GM21825 (cell line): ENCODE data around the gene FA2H.
"Not testable (repeated sequence)": the region's sequence is repeated elsewhere in the genome, so short reads cannot be mapped to it uniquely, and the experiment has no call there.

Source experiments
- ATAC-seq: cut with Tn5 transposase; IDR thresholded peaks from one replicate; pipeline ENCODE4 v1.9.1; 2021; ENCODE audit warnings: mild to moderate bottlenecking, moderate library complexity; ENCODE audit not compliant: unreplicated experiment

Gene FA2H

DNA sequence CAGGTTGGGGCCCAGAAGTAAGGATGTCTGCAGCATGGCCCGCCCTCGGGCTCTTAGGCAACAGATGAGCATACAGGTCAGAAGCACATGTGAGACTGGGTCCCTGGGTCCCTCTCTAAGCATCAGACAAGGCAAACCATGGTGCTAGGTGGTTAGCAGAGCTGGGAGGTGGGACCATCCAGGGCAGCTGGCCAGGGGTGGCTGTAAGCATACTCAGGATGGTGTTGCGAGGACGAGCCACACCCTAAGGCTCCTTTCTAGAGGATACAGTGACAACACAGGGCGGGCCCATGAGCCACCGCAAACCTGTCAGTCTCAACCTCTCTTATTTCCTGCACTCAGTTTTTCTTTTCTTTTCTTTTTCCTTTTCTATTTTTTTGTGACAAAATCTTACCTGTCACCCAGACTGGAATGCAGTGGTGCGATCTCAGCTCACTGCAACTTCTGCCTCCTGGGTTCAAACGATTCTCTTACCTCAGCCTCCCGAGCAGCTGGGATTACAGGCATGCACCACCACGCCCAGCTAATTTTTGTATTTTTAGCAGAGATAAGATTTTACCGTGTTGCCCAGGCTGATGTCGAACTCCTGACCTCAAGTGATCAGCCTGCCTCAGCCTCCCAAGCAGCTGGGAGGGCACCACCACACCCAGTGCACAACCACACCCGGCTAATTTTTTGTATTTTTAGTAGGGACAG is 3.6 kb downstream of the FA2H start:
- ATAC-seq, result no peak

DNA sequence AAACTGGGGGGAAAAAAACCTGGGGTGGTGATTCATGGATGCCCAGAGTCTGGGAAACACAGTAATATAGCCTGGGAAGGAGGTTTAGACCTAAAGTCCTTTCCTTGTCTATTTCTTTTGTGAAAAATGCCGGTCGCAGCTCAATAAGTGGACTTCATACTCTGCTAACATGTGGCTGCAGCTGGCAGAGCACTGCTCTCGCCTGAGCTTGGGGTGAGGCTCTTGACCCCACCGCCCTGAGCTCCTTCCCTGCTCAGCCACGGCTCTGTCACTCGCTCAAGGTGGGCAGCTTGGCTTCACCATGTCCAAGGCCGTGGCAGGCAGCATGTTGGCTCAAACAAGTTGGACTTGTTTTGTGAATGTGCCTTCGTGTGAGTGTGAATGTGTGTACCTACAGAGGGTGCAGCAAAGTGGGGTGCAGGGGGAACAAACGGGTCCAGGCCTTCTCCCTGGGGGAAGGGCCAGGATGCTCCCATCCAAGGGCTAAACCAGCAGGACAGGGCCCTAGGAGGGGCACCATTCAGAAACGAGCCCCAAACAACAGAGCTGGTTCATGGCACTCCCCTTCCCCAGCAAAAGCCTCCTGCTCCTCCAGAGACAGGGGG is 4.9 kb downstream of the FA2H start:
- no peak for ATAC-seq

DNA sequence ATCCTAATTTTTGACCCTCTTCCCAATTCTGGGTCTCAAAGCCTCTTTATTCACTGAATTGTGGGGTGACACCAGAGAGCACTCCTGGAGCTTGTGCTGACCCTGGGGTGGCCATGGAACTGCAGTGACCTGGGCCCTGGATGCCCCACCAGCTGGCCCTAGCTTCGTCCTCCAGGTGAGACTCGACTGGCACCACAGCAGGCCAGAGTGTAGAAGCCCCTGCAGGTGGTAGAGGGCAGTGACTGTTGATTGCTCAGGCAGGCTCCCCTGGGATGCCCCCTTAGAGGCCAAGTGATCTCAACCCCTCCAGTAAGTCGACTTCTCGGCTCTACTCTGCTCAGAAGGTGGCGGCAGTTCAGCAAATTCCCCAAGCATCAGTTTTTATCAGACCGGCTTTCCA is 6.4 kb downstream of the FA2H start:
- ATAC-seq, result no peak

DNA sequence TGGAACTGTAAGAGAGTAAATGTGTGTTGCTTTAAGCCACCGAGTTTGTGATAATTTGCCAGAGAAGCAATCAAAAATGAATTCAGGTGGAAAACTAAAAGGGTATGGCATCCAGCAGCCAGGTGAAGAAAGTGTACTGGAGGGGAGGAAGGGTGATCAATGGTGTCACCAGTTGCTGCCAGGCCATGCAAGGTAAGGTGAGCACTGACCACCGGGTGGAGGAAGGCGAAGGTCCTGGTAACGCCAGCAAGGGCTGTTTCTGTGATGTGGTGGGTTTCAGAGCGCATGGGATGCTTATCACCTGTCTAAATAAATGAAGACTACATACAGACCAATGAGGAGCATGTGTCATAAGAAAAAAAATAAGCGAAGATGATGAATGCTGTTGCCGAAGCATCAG is 6.9 kb downstream of the FA2H start:
- ATAC-seq, result no peak

DNA sequence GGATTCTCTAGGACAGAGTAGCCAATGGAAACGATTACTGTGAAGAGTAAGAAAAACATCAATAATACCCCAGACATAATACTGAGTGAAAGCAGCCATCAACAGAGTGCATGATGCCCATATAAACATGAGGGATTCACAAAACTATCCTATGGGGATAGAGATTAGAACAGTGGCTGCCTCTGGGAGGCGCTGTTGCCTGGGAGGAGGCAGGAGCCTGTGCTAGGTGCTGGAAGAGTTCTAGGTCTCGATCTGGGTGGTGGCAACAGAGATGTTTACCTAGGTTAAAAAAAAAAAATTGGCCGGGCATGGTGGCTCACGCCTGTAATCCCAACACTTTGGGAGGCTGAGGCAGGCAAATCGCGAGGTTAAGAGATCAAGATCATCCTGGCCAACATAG is 7.9 kb downstream of the FA2H start:
- no peak for ATAC-seq

DNA sequence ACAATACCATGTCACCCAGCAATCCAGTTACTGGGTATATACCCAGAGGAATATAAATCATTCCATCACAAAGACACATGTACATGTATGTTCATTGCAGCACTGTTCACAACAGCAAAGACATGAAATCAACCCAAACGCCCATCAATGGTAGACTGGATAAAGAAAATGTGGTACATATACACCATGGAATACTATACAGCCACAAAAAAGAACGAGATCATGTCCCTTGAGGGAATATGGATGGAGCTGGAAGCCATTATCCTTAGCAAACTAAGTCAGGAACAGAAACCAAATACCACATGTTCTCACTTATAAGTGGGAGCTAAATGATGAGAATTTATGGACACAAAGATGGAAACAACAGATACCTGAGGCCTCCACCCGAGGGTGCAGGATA is 10.4 kb downstream of the FA2H start:
- ATAC-seq, result not testable (repeated sequence)

DNA sequence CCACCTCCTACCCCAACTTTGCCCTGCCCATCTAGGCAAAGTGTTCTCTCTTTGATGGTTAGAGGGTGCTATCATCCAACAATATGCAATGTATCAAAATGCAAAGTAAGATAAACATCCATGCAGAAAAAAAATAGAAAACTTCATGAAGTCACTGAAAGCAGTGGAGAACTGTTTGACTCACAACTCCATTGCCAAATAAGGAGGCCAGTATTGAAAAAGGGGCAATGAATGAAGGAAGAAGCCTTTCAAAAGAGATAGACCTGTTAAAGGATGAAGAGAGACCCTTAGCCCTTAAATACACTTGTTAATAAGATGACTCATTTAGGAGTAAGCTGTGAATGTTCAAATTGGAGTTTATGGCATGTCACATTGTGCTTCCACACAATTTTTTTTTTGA is 13.0 kb downstream of the FA2H start:
- no peak for ATAC-seq

DNA sequence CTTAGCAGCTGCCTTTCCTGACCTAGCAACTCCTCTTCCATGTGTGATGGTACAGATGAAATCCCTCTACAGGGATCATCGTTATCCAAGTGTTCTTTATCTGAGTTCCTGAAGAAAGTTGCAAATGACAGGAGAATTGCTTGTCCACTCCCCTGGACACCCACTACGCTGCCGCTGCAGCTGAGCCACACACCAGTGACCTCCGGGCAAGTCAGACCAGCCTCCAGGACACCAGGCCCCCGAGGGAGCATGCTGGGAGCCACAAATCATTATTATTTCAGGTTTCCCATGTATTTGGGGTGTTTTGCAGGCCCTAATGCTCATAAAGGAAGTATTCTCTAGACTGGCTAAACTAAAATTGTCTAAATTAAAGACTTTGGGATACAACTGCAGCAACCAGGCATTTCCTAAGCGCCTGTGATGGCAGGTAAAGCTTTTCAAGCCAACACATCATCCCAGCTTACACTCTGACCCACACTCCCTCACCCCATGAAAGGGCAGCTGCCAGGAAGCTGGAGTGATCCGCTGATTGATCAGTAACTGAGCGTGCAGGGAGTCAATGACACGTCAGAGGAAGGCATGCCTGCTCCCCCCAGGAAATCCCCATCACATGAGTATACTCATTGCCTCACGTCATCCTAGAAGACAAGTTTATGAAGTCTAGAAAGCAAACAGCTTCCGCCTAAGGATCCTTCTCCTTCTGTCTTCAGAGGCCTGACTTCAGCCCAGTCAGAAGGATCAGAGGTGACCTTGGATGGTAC is 14.4 kb downstream of the FA2H start:
- ATAC-seq, result no peak

DNA sequence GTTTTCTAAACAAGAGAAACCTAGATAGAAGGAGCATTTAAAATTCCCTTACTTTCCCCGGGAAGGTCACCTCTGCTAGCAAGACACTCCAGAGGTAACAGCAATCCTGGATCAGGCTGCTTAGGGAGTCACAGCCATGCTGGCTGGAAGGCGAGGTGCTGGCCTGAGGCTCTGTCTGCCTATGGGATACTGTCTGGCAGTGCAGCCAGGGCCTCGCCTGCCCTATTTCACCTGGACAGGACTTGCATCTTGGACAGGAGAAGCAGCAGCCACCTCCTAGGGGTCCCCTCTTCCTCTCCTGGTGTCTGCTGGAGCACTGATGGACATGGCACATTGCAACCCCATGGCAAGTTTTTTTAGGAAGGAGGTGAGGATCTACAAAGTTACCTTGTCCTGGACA is 15.1 kb downstream of the FA2H start:
- no peak for ATAC-seq

DNA sequence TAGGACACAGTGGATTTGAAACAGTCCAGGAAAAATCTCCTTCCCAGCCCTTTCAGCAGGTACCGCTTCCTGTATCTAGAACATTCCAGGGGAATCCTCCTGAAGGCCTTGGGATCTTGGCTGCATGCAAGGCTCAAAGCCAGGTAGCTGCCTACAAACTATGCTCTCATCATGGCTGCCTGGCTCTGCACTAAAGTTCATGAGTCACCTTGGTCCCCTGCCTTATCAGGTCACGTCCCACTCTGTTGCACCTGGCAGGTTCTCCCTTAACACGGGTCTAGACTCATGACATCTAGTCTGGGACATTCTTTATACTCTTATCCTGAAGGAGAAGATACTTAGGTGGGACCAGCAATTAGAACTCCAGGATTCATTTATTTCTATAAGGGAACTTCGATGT is 15.8 kb downstream of the FA2H start:
- no peak for ATAC-seq

DNA sequence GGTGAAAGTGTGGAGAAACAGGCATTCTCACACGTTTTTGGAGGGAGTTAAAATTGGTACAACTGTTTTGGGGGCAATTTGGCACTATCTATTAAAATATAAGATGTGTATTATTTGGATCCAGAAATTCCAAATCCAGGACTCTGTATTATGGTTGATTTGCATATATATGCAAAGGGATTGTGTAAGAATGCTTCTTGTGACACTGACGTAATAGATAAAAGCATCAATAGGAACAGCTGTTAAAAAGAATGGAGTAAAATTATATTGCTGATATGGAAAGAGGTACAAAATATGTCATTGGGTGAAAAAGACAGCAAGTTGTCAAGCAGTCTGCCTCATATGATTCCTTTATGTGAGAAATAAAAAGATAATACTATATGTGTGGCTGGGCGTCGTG is 17.3 kb downstream of the FA2H start:
- no peak for ATAC-seq

DNA sequence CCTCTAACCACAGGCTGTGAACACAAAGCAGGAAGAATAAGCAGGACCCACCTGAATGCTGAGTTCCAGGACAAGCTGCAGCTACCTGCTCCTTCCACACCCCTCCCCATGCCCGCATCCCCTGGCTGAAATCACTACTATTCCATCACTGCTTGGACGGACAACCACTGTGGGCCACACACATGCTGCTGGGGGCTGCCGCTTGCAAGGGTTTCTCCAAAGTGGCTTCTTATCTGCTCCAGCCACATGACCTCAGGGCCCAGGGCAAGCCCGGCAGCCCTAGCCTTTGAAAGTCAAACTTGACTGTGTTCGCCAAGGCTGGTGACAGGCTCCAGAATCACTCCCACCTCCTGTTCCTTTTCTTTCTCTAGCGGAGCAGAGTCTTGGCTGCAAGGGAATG is 18.4 kb downstream of the FA2H start:
- no peak for ATAC-seq

DNA sequence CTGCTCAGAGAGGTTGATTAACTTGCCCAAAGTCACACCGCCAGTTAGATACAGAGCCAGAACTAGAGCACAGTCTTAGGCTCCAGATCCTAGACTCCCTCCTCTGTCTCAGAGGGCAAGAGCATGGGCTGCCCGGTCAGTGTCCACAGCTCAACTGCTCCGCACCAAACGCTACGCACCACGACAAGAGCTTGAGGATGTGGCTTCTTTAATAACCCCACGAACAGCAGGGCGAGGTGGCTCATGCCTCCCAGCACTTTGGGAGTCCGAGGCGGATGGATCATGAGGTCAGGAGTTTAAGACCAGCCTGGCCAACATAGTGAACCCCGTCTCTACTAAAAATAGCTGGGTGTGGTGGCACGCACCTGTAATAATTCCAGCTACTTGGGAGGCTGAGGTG is 21.4 kb downstream of the FA2H start:
- ATAC-seq, result no peak

DNA sequence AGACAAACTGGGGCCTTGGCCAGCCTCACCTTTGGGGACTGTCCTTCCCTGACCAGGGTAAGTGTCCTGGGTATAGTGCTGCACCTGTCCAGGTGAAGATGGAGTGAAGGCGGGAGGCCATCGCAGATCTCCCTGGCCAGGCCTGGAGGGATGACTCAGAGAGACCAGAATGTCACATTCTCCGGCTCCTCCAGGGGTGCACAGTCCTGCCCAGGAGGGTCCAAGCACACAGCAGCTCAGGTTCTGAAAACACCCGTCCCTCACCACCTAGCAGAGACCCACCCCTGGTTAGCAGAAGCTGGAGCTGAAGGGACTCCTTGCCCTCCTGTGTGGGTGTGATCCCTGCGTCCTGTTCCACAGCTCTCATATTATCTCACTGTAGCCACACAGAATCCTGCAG is 21.9 kb downstream of the FA2H start:
- no peak for ATAC-seq

DNA sequence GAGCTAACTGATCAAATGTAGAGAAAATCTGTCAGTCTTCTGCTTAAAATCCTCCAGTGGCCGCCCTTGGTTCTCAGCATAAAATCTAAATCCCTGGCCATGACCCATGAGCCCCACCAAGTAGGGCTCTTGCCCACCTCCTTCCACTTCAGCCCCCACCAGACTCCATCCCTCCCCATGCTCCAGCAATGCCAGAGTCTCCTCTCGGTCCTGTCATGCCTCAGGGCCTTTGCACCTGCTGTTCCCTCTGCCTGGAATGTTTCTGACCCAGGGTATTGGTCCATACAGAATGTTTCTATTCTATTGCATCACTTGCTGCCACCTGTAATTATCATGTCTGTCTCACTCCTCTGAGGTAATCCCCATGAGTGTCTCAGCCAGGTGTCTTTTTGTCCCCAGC is 22.4 kb downstream of the FA2H start:
- ATAC-seq, result no peak

DNA sequence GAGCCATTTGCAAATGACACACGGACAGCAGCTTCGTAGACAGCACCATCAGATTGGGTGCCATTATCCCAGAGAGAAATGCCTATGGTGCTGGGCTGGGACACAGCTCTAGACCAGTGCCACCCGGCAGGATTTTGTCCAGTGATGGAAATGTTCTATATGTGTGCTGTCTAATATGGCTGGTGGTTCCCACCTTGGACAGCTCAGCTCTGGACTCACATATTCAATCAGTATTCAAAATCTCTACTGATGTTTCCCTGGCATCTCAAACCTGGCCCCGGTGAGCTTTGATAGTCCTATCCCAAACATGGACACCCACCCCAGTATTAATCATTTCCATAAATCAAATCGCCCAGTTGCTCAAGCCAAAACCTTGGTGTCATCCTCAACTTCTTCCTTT is 23.0 kb downstream of the FA2H start:
- no peak for ATAC-seq

DNA sequence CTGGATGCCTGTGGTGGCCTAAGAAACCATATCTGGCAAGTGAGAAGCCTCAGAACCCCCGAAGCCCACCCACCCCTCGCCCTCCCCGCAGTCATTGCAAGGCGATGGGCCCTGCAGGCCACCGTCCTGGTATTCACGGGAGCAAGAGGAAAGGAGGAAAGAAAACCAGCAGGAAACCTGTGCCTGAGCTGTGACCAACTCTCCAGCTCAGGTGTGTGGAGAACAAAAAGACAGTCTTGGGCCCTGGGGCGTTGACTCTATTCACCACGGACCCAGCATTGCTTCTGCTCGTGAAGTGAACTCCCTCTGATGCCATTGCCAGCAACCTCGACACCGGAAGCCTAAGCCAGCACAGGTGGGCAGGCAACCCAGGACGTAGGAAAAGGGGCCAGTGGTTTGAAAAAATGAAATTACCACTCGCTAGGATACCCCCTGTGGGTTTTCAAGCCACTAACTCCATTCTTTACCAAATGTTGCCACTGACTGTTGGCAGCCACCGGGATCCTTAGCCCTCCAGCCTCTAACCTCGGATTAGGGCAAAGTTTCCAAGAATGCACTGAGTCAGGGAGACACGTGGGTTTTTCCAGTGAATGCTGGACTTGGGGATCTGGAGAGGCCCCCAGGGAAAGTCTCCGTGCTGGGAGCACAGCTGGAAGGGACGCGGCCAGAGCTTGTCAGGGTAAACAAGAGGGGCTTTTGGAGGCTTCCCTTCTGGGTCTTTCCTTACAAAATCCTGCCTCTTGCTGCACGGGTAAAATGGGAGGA is 25.1 kb downstream of the FA2H start:
- ATAC-seq, result no peak

DNA sequence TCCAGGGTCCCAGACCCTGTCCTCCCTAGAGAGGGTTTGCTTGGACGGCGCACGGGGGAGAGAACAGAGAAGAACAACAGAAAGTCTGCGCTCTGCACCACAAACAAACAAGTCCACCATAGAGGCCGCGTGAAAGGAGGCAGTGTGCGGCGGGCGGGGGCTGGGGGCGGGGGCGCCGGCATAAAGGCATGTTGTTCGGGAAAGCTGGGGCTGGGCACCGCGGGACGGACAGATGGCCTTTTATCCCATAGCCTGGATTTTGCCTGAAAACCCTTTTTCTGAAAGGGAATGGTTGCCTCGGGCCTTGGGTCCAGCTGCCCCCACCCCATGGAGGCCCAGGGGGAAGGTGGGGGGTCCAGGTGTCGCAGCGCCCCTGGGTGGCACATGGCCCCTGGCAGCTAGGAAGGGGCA is 26.0 kb downstream of the FA2H start:
- ATAC-seq, result no peak

DNA sequence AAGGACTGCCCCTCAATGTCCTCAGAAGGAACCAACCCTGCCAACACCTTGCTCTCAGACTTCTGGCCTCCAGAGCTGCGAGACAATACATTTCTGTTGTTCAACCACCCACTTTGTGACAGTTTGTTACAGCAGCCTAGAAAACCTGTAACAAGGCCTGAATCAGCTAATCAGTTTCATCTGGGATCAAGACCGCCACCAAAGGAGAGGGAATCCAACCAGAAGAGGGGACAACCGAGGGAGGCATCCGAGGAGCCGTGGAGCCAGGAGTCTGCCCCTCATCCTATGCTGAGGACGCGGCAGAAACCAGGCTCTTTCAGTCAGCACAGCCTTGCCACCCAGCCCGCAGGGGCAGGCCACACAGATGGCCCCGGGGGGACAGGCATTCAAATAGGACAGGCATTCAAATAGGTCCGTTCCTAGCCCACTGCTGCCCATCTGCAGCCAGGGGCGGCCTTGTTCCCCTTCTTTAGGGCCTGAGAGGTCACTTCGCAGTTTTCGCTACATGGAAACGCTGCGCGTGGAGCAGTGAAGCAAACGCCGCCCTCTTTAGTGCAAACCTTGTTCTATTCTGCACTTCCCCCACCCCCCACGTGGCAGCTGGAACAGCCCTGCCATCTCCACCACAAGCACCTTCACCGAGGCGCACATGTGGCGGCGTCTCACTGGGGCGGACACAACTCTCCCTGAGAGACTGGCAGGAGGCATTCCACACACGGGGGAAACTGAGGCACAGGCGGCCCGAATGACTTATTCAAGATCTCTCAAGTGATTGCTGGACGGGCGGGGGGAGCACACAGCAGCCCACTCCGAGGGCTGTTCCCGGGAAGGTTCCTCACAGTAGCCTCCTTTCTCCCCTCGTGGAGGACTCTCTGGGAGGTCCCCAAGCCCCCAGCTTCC is 26.7 kb downstream of the FA2H start:
- ATAC-seq, result no peak

DNA sequence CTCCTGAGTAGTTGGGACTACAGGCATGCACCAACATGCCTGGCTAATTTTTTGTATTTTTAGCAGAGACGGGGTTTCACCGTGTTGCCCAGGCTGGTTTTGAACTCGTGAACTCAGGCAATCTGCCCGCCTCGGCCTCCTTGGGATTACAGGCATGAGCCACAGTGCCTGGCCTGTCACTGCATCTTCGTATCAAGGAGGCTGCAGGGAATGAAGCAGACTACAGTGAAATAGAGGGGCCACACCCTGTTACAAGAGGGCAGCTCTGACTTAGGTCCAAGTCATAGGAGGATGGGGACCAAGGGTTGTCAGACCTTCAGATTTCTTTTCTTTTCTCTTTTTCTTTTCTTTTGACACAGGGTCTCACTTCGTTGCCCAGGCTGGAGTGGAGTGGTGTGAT is 28.7 kb downstream of the FA2H start:
- no peak for ATAC-seq
